Effector CD8-positive, alpha-beta T cell (primary cell): ENCODE results near the gene MYRFL.
A peak's percentile ranks its signal among the peaks of the same experiment; 100 is the strongest.
"Not testable (repeated sequence)": the region's sequence is repeated elsewhere in the genome, so short reads cannot be mapped to it uniquely, and the experiment has no call there.

Source experiments
- DNase-seq: peaks from one replicate; lab custom pipeline; 2025; lab: John Stamatoyannopoulos, UW

Gene MYRFL

GRCh38 chr12:69843608-69844007, 18.6 kb downstream of the MYRFL start:
- no peak for DNase-seq

GRCh38 chr12:69844416-69844815, 19.4 kb downstream of the MYRFL start:
- no peak for DNase-seq

- no peak for DNase-seq
Measured at GRCh38 chr12:69844836-69845235, 19.8 kb downstream of the MYRFL start.

- DNase-seq = no peak
Measured at GRCh38 chr12:69846976-69847375, 21.9 kb downstream of the MYRFL start.

- DNase-seq = no peak
Measured at GRCh38 chr12:69851976-69852375, 26.9 kb downstream of the MYRFL start.

GRCh38 chr12:69853176-69853961, 28.3 kb downstream of the MYRFL start:
- not testable (repeated sequence) for DNase-seq

GRCh38 chr12:69866698-69867097, 41.7 kb downstream of the MYRFL start:
- no peak for DNase-seq

GRCh38 chr12:69868695-69869094, 43.7 kb downstream of the MYRFL start:
- DNase-seq = no peak

- DNase-seq = no peak
Measured at GRCh38 chr12:69872804-69873203, 47.8 kb downstream of the MYRFL start.

- no peak for DNase-seq
Measured at GRCh38 chr12:69873429-69873828, 48.4 kb downstream of the MYRFL start.

- no peak for DNase-seq
Measured at GRCh38 chr12:69874606-69875005, 49.6 kb downstream of the MYRFL start.

- no peak for DNase-seq
Measured at GRCh38 chr12:69875416-69875935, 50.4 kb downstream of the MYRFL start.

GRCh38 chr12:69879007-69879960, 54.3 kb downstream of the MYRFL start:
- DNase-seq = peak; percentile 24

GRCh38 chr12:69880571-69880970, 55.5 kb downstream of the MYRFL start:
- DNase-seq = no peak

GRCh38 chr12:69881771-69882170, 56.7 kb downstream of the MYRFL start:
- no peak for DNase-seq

GRCh38 chr12:69884386-69884785, 59.4 kb downstream of the MYRFL start:
- DNase-seq = no peak

GRCh38 chr12:69885658-69886057, 60.6 kb downstream of the MYRFL start:
- DNase-seq = no peak

- no peak for DNase-seq
Measured at GRCh38 chr12:69886109-69886508, 61.1 kb downstream of the MYRFL start.

- no peak for DNase-seq
Measured at GRCh38 chr12:69886715-69887114, 61.7 kb downstream of the MYRFL start.

- DNase-seq = no peak
Measured at GRCh38 chr12:69888901-69889300, 63.9 kb downstream of the MYRFL start.

- DNase-seq = no peak
Measured at GRCh38 chr12:69894800-69895383, 69.9 kb downstream of the MYRFL start.

GRCh38 chr12:69896653-69897381, 71.8 kb downstream of the MYRFL start:
- no peak for DNase-seq
